A673 (cell line): ENCODE data around the gene CCDC196.

Experiments
- CTCF ChIP-seq: fragments of 300-800, 200-600 bp; sonication (generic); conservative IDR thresholded peaks from 2 replicates; pipeline ENCODE4 v1.5.1; 2017; ENCODE audit warnings: low read depth, mild to moderate bottlenecking, antibody characterized with exemption, low read length, moderate library complexity, mixed read lengths
- EZH2 ChIP-seq: fragments of 200-600 bp; sonication (generic); IDR thresholded peaks from 2 replicates; pipeline ENCODE4 v1.6.1; 2017; ENCODE audit warnings: borderline replicate concordance, low read depth, mild to moderate bottlenecking, mixed read lengths, antibody characterized with exemption, low read length; ENCODE audit not compliant: poor library complexity, severe bottlenecking

- TF ChIP-seq CTCF (no peak), EZH2 (no peak)
These were observed 2.8 kb upstream of the CCDC196 start for GRCh38 chr14:66483322-66483721.
